ENCODE results near the gene HDLBP.

HDLBP gene

GRCh38 chr2:241191081-241191480 lies 124.4 kb downstream of the HDLBP start:
- DNase-seq (ENCODE audit: low read depth), result no peak

- DNase-seq (ENCODE audit: low read depth), result no peak
These were observed 125.0 kb downstream of the HDLBP start for GRCh38 chr2:241190291-241190981.

- DNase-seq (ENCODE audit: low read depth), result no peak
These were observed 125.6 kb downstream of the HDLBP start for GRCh38 chr2:241189856-241190201.

- DNase-seq (ENCODE audit: low read depth), result no peak
These were observed 126.2 kb downstream of the HDLBP start for GRCh38 chr2:241189093-241189855.

DNA sequence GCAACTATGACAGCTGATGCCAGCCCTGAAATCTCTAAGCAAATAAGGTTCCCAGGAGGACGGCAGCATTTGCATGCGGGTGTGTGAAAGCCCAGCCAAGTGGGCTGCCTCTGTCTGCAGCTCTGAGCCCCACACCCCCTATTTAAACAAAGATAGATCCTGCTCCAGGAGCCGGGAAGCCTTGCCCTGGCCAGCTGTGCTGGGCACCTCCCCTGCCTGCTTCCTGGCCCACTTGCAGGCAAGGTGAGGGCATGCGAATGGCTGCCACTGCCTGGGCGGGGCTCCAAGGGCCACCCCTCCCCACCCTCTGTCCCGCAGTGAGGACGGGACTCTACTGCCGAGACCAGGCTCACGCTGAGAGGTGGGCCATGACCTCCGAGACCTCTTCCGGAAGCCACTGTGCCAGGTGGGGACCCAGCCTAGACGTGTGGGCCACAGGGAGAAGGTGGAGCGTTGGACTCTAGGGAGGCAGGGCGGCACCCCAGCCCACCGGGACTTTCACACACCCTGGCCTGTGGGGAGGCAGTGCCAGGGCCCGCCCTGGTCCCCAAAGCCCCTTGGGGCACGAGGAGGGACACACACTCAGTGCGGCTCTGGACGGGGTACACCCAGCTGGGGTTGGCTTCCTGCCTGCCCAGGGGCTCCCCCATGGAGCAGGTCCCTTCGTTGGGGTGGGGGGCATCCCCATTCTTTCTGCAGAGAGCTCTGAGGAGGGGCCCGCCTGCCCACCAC lies 126.9 kb downstream of the HDLBP start, which contains the start of gene ANO7:
Gene ANO7, plus strand, starts transcription at position 317 of the 732 bp plus-strand sequence. CDS start 1,387 bp downstream, outside the sequence.
- no peak for DNase-seq (ENCODE audit: low read depth)

DNA sequence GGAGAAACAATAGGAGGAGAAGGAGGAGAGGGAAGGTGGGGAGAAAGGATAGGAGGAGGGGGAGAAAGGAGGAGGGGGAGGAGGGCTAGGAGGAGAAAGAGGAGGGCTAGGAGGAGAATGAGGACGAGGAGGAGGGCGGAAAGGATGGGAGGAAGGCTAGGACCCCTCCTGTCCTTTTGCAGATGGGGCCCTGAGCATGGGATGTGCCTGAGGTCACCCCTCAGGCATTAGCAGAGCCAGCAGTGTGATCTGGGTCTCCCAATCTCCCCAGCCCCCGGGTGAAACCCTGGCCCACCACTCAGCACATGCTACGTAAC lies 127.6 kb downstream of the HDLBP start:
- no peak for DNase-seq (ENCODE audit: low read depth)

DNA sequence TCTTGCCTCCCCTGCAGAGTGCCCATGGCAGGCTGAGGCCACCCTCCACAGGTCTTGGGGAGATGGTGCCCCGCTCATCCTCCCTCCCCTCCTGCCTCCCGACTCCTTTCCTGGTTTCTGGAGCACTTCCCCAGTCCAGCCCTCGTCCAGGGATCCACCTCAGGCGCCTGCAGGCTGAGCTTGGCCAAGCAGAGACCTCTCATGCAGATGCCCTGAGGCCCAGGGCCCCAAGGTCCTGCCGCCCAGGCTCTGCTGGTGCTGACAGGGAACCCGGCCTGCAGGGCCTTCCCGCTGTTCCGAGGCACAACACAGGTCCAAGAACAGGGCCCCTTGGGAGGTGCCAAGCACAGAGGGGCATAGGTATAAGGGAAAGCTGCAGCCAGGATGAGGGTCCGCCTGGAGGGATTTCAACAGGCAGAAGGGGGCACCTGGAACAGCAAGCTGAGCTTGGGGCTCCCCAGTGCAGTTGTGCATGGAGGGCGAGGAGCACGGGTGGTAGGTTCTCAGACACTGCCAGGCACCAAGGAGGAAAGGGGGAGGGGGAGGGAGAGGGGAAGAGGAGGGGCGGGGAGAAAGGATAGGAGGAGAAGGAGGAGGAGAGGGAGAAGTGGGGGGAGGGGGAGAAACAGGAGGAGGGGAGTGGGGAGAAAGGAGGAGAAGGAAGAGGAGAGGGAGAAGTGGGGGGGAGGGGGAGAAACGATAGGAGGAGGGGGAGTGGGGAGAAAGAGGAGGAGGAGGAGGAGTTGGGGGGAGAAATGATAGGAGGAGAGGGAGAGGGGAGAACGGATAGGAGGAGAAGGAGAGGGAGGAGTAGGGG lies 128.2 kb downstream of the HDLBP start:
- no peak for DNase-seq (ENCODE audit: low read depth)

GRCh38 chr2:241185961-241186360 lies 129.5 kb downstream of the HDLBP start:
- DNase-seq (ENCODE audit: low read depth), result no peak

DNA sequence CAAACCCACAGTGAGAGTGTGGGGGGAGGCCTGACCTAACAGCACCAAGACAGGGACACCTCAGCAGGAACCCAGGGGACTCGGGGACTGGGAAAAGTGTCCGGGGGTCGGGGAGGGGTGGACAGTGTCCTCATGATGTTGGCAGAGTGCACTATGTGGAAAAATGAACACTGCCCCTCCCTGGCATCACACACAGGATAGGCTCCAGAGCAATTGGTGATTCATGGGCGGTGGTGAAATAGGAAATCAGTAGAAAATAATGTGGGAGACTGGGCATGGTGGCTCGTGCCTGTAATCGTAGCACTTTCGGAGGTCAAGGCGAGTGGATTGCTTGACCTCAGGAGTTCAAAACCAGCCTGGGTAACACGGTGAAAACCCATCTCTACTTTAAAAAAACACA lies 130.6 kb downstream of the HDLBP start:
- no peak for DNase-seq (ENCODE audit: low read depth)

GRCh38 chr2:241183221-241183620 lies 132.3 kb downstream of the HDLBP start:
- no peak for DNase-seq (ENCODE audit: low read depth)

- no peak for DNase-seq (ENCODE audit: low read depth)
These were observed 132.8 kb downstream of the HDLBP start for GRCh38 chr2:241182531-241183133.

DNA sequence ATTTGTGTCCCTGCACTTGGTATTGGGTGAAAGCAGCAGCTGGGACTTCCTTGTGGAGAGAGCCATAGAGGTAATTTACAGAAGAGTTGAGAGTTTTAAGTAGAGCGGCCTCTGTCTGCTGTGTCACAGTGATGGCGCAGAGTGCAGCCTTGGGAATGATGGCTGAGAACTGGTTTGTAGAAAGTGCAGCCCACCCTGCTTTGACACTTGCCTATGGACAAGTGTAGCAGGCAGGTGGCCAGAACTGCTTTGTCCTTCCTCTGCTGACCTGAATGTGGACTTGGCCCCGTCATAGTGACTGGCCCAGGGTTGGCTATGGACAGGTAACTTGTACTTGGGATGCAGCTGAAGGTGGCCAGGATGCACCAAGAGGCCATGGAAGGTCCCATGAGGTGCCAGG lies 133.3 kb downstream of the HDLBP start:
- DNase-seq (ENCODE audit: low read depth), result no peak

- DNase-seq (ENCODE audit: low read depth), result no peak
These were observed 135.0 kb downstream of the HDLBP start for GRCh38 chr2:241180495-241180894.

GRCh38 chr2:241179899-241180298 lies 135.6 kb downstream of the HDLBP start:
- no peak for DNase-seq (ENCODE audit: low read depth)

- DNase-seq (ENCODE audit: low read depth), result no peak
These were observed 136.5 kb downstream of the HDLBP start for GRCh38 chr2:241178961-241179360.

GRCh38 chr2:241177526-241178334 lies 137.7 kb downstream of the HDLBP start:
- no peak for DNase-seq (ENCODE audit: low read depth)
